ENCODE results near the gene AFAP1L2.

- TF ChIP-seq ZC3H10 (CRISPR knock-in tag; IDR thresholded peaks at IDR 0.05) (no peak), ISL1 (CRISPR knock-in tag; IDR thresholded peaks at IDR 0.05) (no peak), ZNF8 (CRISPR knock-in tag; IDR thresholded peaks at IDR 0.05) (no peak), CSRNP3 (CRISPR knock-in tag; IDR thresholded peaks at IDR 0.05) (no peak), ARNTL (CRISPR knock-in tag; IDR thresholded peaks at IDR 0.05; ENCODE audit: borderline replicate concordance, low read depth) (no peak), GLIS3 (CRISPR knock-in tag; IDR thresholded peaks at IDR 0.05) (no peak), PPARA (CRISPR knock-in tag; IDR thresholded peaks at IDR 0.05; ENCODE audit: borderline replicate concordance) (no peak), RARB (CRISPR knock-in tag; IDR thresholded peaks at IDR 0.05) (no peak)
These were observed 146.8 kb downstream of the AFAP1L2 start for GRCh38 chr10:114257498-114257897.
